Measurements from ENCODE around the gene NRAP.

DNA sequence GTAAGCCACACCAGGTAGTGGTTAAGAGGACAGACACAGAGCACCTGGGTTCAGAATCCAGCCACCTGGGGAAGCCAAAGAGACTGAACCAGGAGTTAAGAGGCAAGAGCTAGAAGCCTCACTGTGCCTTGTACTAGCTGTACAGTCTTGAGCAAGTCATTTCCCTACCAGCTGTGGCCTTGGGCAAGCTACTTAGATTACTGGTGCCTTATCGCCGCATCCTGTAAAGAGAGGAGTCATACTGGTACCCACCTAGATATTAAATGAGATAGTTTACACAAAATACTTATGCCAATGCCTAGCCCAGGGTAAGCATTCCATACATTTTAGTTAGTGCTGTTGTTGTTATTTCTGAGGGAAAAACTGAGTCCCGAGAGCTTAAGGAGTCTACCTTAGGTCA, 63.3 kb downstream of the NRAP start:
- TF ChIP-seq CTCF (IDR thresholded peaks at IDR 0.05), result no peak
- TF ChIP-seq POLR2A (IDR thresholded peaks at IDR 0.05), result no peak
